Cardiac fibroblast (primary cell): ENCODE data around the gene FSTL1.

Experiments
- DNase-seq, 2 donors: peaks; one replicate each; pipeline versions ENCODE4 v3.0.0 to v3.0.0-alpha.2; 2010; ENCODE audit warnings: low read depth in 2 of 2
- H3K4me3 ChIP-seq, 2 donors: replicated peaks in 1 of 2; 1 replicate in 1 of 2; 2 replicates in 1 of 2; pipeline ENCODE4 v1.5.1; 2011; ENCODE audit warnings: low read depth in 2 of 2, low read length in 2 of 2, mild to moderate bottlenecking in 2 of 2, moderate library complexity in 1 of 2
- TF ChIP-seq, protein P1 (sequence below): IDR thresholded peaks from one replicate; pipeline ENCODE4 v1.5.1; 2011; ENCODE audit warnings: low read depth, mild to moderate bottlenecking, low read length, inconsistent platforms

Gene FSTL1

DNA sequence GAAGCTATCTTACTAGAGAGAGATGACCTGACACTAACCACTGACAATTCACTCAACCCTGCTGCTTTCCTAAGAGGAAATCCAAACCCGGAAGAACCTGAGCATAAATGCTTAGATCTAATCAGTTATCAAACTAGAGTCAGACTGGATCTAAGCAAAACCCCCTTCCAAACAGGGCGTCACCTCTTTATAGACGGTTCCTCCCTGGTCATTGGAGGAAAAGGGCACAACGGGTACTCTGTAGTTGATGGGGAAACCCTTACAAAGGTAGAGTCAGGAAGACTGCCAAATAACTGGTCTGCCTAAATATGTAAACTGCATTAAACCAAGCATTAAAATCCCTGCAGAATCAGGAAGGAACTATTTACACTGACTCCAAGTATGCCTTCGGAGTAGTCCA, 41.3 kb upstream of the FSTL1 start:
- TF ChIP-seq, protein P1, sequence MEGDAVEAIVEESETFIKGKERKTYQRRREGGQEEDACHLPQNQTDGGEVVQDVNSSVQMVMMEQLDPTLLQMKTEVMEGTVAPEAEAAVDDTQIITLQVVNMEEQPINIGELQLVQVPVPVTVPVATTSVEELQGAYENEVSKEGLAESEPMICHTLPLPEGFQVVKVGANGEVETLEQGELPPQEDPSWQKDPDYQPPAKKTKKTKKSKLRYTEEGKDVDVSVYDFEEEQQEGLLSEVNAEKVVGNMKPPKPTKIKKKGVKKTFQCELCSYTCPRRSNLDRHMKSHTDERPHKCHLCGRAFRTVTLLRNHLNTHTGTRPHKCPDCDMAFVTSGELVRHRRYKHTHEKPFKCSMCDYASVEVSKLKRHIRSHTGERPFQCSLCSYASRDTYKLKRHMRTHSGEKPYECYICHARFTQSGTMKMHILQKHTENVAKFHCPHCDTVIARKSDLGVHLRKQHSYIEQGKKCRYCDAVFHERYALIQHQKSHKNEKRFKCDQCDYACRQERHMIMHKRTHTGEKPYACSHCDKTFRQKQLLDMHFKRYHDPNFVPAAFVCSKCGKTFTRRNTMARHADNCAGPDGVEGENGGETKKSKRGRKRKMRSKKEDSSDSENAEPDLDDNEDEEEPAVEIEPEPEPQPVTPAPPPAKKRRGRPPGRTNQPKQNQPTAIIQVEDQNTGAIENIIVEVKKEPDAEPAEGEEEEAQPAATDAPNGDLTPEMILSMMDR: no peak
- no peak for DNase-seq
- no peak overlapping the region for H3K4me3 ChIP-seq

DNA sequence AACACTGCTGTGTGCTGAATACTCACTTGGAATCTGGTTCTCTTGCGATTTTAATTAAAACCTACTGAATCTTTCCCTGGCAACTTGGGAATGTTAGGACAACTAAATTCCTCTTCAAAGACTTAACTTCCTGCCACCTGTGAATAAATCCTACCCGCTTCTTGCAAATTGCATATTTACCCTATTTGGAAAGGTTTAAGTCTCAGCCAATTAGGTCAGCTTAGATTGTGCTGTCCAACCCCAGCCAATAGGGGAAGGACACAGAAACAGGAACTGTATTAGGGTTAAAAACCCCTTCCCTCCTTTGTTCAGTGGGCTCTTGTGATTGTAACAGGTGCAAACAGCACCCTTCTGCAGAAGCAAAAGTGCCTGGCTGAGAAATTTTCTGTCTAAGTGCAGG, 38.6 kb upstream of the FSTL1 start:
- no peak for DNase-seq
- TF ChIP-seq, protein P1: no peak
- no peak overlapping the region for H3K4me3 ChIP-seq

DNA sequence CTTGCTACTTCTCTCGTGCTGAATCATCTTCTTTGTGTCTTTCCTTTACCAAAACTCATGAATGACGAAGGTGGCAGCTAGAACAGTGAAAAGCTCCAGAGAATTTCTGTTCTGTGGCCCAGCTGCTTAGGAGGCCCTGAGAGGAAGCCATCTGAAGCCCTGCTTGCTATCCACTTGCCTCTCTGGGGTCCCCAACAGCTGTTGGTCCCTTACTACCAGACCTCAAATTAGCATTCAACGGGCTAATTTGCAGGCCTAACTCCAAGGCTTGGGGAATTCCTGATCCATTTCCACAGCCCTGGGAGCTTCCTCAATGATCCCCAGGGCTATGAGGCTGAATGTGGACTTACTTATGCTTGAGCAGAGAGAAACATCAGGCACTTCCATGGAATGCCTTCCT, 37.5 kb upstream of the FSTL1 start:
- H3K4me3 ChIP-seq: no peak overlapping the region
- DNase-seq: peak in 1 of 2 donors; percentile 18
- TF ChIP-seq, protein P1: no peak

DNA sequence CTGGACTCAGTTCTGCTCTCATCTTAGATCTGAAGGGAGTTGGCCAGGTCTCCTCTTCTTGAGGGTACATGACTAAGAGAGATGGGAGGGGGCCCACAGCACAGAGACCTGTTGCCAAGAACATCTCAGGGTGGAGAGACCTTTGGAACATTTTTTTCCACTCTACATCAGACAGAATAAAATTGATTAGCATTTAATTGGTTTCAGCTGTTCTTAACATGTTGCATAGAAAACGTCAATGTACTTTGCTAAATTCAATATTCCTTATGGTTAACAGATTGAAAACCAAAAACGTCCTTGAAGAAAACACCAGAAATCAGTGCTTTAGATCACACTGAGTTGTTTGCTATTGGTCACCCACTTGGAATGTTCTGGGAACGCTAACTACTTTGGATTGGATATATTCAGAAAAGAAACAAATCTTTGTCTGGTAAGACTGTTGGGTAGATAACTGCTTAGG, 36.4 kb upstream of the FSTL1 start:
- TF ChIP-seq, protein P1: no peak
- DNase-seq: peak; percentile 46 to 69
- no peak overlapping the region for H3K4me3 ChIP-seq

DNA sequence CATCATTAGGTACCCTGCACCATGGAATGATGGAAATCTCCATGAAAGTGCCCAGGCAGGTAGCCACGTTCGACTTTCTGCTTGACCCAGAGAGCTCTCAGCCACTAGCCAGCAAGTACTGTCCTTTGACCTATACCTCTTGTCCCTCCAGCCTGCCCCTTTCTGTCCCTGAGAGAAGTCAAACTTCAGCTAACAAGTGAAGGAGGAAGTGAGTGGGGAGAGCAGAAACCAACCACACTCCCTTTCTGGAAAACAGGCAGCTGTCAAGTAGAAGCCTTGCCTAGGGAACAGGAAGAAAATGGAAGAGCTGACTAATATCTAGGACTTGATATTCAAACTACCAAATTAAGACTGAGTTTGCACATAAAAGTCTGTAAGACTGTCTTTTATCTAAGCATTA, 30.3 kb upstream of the FSTL1 start:
- no peak overlapping the region for H3K4me3 ChIP-seq
- TF ChIP-seq, protein P1: no peak
- DNase-seq: no peak

DNA sequence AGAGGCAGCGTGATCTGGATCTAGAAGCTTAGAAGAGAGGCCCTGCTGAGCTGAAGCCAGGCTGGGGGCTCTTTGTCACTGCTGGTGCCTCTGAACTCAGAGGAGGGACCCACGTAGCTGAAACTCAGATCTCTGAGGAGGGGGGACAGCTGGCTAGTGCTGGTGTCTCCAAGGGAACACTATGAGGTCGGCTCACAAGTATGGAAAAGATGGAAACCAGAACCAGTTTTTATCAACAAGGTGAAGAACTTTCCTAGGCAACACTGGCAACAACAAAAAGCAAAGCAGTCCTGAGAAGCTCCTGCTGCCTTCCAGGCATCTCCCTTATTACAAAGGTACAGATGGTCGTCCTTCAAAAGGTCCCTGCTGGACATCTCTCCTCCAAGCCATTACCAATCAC, 27.0 kb upstream of the FSTL1 start:
- no peak for DNase-seq
- TF ChIP-seq, protein P1: no peak
- no peak overlapping the region for H3K4me3 ChIP-seq

DNA sequence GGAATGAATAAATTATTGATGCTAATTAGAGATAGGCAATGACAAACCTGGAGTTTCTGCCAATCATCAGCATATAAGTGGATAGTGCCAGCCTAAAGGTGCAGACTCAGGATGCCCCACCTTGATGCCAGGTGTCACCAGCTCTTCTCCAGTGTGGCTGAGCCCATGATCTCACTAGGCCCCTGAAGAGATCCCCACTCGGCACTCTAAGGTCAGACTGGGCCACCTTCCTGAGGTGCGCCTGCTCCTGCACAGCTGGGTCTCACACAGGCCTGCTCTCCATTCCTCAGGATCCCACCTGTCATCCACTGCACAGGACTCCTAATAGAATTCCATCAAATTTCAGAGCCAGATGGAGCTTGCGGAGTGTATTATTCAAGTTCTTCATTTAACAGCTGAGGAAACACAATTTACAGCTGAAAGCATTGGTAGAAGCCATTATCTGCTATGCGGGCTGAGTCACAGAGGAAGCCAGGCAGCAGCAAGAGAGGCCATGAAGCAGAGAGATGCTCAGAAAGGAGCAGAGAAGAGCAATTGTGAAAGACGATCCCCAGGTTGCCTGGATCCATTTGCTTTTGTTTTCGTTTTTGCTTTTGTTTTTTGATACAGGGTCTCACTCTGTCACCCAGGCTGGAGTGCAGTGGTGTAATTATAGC, 25.1 kb upstream of the FSTL1 start:
- DNase-seq: peak; percentile 25 to 49
- no peak overlapping the region for H3K4me3 ChIP-seq

More for the DNA sequence above, 25.1 kb upstream of the FSTL1 start:
- TF ChIP-seq, protein P1: no peak
